HG03108 (cell line): ENCODE results near the gene KIF2C.
"Not testable (repeated sequence)": the region's sequence is repeated elsewhere in the genome, so short reads cannot be mapped to it uniquely, and the experiment has no call there.

Source experiments
- ATAC-seq: cut with Tn5 transposase; IDR thresholded peaks from one replicate; pipeline ENCODE4 v1.9.1; 2021; ENCODE audit warnings: moderate library complexity; ENCODE audit not compliant: unreplicated experiment

The KIF2C gene

DNA sequence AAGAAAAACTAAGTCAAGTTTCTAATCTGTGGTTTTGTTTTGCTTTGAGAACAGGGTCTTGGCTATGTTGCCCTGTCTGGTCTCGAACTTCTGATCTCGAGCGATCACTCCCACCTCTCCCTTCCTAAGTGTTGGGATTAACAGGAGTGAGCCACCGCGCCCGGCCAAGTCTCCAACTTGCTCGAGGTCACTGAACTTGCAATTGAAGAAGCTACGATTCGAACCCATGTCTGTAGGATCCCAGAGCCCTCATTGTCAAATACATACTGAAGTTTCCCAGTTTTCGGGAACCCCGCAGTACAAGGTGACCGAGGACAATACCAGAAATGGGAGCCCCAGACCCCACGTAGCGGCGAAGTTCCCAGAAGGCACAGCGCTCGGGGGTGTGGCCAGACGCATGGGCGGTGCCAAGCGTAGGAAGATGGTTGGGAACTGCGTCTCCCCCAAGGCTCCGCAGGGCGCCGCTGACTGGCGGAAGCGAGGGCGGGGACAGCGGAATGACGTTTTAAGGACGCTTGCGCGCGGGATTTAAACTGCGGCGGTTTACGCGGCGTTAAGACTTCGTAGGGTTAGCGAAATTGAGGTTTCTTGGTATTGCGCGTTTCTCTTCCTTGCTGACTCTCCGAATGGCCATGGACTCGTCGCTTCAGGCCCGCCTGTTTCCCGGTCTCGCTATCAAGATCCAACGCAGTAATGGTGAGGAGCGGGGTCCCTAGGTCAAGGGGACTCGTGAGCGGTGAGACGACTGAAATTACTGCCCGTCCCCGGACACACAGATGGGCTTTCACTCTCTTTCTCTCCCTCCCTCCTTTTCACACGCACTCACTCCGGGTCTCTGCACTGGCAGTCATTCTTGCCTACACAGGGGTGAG lies at the start of gene KIF2C:
Gene KIF2C, plus strand, starts transcription at position 531 of the 872 bp plus-strand sequence. Its CDS starts 96 bp downstream, at position 627.
- peak; percentile 98 for ATAC-seq

DNA sequence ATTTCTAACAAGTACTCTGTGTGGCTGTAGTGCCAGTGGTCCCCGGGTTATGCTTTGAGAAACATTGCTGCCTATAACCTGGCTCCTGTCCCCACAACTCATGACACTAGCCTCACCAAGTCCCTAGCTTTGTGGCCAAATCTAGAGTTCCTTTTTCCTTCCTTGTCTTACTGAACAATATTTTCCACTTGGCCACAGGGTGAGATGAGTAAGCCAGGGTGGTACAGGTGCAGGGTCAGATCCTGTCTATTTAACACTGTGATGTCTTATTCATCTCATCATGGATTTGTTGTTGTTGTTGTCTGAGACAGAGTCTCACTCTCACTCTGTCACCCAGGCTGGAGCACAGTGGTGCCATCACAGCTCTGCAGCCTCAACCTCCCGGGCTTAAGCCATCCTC lies 46.5 kb upstream of the KIF2C start:
- ATAC-seq = no peak

DNA sequence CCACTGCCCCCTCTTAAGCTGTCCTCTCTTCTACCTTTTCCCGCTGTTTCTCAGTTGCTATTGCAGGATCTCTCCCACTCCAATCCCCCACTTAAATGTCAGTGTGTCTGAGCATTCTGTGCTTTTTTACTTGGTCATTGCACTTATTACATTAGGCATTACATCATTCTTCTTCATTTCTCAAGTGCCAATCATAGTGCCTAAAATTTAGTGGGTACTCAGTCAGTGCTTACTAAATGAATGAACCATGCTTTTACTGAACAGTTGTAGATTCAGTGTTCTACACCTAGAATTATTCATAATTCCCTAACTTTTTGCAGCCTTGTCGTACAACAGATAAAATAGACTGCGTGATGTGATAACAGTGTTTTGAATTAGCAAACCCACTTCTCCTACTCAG lies 45.7 kb upstream of the KIF2C start:
- no peak for ATAC-seq

DNA sequence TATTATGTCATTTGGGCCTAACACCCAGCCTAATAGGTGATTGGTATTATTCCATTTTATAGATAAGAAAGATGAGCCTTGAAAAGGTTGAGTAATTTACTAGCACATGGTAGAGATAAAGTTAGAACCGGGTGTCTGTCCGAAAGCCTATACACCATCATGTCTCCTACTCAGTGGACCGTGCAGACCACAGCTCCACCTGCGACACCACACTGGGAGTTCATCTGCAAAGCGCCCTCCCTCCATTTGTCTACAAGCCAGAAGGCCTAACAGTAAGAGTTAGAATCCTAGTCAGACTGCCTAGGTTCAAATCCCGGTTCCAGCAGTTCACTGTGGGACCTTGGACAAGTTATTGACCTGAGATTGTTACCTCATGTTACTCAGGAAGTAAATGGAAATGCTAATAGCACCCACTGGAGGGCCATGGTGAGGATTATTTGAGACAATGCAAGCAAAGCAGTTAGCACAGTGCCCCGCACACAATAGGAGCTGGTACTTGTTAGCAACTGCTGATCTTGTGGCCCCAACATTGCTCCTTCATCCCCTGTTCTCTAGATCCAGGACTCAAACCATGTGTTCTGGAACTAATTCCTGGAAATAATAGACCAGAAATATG lies 44.7 kb upstream of the KIF2C start:
- ATAC-seq = peak; percentile 67

DNA sequence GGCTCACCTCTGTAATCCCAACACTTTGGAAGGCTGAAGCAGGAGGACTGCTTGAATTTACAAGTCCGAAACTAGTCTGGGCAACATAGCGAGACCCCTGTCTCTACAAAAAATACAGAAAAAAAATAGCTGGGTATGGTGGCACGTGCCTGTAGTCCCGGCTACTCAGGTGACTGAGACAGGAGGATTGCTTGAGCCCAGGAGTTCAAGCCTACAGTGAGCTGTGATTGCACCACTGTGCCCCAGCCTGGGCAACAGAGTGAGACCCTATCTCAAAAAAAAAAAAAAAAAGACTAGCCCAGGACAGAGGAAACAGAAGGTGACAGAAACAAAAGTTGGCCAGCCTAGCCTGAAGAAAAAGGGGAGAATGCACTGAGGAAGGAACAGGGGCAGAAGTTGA lies 44.0 kb upstream of the KIF2C start:
- ATAC-seq = no peak

DNA sequence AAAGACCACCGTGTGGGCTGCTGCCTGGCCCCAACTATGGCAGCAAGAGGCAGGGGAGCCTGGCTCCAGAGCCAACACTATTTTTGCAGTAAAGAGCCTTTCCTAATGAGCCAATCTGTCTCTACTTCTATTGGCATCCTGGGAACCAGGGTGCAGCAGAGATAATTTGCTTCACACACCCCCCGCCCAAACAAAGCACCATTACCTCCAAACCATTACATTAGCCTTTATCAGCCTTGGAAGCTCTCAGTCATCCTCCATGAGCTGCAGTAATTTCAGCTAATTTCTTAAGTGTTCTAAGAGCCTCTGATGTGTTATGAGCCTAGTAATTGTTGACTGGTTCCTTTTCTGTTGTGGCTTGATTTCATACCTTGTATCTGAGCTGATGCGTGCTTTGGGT lies 43.5 kb upstream of the KIF2C start:
- ATAC-seq = no peak

DNA sequence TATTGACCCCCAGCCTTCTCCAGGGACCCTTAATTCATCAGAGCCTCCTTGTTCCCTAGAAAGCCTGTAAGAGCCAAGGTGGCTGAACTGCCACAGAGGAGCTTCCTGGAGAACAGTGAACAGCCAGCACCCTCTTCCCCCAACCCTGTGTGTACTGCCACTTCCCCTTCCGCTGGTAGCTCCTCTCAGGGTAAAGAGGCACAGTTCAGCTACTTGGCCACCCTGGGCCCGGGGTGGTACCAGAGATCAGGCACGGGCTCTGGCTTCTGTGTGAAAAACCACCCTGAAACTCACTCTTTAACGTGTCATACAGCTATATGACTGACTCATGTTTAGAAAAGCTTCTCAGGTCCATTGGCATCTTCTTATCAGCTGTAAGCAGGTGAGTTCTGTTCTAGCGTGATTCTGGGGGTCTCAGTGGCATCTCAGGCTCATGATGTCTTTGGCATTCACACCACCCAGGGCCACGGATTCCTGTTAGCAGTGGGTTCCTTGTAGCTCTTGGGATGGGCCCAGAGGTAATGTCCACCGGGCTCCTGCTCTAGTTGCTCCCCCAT lies 42.8 kb upstream of the KIF2C start:
- ATAC-seq = peak; percentile 47

DNA sequence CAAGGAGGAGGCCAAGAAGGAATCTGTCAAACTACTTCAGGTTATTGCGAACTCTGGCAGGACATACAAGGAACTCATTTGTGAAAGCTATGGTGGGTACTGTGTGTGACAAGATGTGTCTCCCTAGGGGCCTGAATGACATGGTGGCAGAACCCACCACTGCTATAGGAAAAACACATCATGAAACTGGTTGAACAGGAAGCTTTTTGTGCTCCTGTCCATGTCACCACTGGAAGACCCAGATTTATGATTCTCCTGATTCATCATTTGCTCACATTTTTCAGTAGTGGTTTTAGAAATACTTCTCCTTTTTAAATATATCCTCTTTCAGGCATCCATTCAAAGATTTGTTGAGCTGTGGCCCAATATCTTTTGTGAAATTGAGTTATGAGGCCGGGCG lies 41.5 kb upstream of the KIF2C start:
- no peak for ATAC-seq

DNA sequence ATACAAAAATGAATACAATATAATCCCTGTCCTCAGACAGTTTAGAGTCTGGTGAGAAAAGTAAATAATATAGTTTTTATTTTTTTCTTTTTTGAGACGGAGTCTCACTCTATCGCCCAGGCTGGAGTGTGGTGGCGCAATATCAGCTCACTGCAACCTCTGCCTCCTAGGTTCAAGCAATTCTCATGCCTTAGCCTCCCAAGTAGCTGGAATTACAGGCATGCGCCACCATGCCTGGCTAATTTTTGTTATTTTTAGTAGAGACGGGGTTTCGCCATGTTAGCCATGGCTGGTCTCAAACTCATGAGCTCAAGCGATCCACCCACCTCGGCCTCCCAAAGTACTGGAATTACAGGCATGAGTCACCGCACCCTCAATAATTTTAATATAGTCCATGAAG lies 40.3 kb upstream of the KIF2C start:
- not testable (repeated sequence) for ATAC-seq

DNA sequence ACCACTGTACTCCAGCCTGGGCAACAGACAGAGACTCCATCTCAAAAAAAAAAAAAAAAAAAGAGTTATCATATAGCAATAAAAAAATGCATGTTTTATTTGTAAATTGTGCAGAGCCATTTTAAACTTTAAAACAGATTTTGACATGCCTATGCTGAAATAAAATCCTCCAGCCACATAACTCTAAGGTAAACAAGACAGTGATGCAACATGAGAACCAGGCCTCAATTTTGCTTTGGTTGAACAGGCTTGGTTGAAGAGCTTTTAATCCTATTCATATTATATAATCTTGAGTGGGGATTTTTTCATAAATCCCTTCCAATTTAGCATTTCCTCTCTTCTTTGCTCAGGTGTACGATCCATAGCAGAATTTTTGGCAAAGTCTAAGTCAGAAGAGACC lies 39.1 kb upstream of the KIF2C start:
- no peak for ATAC-seq

DNA sequence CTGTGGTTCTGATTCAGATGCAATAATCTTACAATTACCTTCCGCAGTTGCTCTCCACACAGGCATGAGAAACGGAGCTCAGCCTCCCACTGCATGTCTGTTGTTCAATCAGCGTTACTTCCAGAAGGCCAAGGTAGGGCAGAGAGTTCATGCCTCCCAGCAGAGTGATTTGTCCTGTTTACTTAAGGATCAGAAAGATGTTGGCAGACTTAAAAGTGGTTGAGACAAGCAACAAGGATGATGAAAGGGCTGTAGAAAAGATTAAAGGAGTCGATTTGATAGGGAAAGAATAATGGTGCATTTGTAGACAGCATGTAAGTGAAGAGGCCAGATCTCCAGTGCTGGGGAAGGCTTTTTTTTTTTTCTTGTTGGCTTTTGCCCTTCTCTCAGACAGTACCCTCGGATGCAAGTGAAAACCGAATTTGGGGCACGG lies 38.5 kb upstream of the KIF2C start:
- no peak for ATAC-seq

DNA sequence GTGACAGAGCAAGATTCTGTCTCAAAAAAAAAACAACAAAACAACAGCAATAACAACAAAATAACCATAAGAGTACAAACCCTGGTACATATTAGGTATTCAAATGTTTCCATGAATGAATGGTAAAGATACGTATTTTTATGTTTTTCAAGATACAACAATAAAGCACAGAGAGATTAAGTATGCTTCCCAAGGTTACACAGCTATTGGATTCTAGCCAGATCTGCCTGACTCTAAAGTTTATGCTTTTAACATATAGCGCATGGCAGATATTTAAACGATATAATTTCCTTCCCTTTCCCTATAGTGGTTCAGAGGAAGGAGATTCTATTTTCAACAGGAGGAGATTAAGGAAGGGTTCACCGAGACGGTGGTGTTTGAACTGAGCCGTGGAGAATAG lies 34.2 kb upstream of the KIF2C start:
- no peak for ATAC-seq

DNA sequence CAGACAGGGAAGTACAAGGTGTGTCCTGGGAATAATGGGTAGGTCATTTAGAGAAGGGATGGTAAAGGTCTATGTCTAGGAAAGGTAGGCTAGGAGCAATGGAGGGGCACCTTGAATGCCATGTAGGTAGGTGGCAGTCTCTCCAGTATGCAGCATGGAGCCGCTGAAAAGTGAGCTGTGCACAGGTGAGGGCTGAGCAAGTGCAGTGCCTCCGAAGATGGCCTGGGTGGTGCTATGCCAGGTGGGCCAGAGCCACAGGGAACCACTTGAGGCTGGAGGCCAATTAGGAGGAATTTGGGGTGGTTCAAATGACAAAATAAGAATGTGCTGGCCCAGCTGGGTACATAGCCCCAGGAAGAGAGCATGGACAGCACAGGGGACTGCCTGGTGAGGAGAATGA lies 33.7 kb upstream of the KIF2C start:
- ATAC-seq = no peak

DNA sequence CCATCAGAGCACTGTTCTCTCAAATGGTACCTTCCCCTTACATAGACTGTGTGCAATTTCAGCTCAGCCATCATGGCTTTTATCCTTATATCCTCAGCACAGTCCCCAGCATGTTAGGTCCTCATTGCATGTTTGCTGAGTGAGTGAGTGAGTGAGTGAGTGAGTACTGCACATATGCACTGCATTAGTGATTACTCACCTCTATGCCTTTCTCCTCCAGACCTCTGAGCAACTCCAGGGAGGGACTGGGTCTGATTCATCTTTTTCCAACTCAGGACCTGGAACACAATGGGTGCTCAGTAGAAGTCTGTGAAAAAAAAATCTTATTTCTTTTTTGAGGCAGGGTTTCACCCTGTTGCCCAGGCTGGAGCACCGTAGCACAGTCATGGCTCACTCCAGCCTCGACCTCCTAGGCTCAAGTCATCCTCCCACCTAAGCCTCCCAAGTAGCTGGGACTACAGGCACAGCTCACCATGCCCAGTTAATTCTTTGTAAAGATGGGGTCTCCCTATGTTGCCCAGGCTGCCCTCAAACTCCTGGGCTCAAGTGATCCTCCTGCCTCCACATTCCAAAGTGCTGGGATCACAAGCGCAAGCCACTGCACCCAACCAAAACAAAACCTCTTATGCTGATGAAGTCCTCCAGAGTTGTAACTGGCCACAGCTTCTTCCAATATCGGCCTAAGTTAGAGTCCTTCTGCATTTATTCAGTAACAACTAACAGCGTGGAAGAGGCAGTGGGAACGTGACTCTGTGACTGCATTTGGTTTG lies 32.3 kb upstream of the KIF2C start:
- no peak for ATAC-seq

DNA sequence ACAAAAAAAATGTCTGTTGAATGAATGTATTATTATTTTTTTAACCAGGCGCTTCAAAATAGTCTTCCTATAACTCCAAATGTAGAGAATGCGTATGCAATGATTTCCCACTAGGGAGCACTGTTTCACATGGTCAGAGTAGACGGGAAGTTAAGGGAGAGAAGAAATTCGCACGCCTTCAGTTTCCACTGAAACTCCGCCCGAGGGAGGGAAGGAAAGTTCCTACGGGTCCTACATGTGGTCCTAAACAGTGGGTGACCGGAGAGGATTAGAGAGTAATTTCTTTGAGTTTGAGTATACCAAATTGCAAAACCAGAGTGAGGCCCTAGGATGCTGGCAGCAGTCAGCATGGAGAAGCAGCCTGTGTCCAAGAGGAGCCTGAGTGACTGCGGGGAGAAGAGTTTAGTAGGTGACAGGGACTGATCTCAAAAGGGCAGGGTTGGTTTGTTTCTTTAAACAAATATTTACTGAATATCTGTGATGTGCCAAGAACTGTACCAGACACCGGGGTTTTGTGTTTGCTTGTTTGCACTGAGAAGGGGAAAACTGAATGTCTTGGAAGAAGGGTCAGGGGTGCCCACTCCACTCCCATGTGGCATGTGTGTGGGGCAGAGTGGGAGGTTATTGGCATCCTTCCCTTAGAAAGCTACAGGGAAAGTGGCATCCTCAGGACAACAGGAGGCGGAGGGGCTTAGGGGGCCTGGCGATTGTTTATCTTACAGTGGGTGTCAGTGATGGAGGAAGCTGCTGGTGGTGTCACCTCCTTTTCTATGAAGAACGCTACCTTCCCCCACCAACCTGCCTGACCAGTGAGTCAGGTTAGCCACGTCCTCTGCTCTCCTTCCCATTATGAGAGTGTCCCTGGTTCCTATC lies 31.4 kb upstream of the KIF2C start:
- no peak for ATAC-seq

DNA sequence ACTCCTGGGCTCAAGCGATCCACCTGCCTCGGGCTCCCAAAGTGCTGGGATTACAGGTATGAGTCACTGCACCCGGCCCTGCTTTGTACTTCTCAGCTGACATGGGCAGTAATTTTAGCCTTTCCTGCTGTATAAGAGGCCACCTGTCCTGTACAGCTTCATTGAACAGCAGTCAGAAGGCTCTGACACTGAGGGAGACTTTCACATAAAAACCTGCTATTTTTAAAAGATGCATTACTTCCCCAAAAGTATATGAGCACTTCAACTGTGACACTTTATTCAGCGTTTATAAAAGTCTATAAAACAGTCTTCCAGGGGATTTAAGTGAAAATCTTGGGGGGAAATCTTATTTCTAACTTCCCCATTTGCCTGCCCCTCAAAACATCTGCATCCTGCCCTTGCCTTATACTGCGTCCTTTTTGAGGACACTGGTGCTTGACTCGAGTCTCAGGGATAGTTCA lies 26.3 kb upstream of the KIF2C start:
- peak; percentile 55 for ATAC-seq

DNA sequence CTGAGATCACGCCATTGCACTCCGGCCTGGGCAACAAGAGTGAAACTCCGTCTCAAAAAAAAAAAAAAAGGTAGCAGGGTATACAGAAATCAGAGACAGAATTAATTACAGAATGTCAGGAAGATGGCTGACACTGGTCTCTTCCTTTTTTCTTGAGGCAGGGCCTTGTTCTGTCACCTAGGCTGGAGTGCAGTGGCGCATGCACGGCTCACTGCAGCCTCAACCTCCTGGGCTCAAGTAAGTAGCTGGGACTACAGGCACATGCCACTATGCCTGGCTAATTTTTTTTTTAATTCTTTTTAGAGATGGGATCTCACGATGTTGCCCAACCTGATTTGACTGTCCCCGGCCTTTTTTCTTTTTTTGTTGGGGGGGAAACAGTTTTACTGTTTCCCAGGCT lies 25.1 kb upstream of the KIF2C start:
- ATAC-seq = no peak

DNA sequence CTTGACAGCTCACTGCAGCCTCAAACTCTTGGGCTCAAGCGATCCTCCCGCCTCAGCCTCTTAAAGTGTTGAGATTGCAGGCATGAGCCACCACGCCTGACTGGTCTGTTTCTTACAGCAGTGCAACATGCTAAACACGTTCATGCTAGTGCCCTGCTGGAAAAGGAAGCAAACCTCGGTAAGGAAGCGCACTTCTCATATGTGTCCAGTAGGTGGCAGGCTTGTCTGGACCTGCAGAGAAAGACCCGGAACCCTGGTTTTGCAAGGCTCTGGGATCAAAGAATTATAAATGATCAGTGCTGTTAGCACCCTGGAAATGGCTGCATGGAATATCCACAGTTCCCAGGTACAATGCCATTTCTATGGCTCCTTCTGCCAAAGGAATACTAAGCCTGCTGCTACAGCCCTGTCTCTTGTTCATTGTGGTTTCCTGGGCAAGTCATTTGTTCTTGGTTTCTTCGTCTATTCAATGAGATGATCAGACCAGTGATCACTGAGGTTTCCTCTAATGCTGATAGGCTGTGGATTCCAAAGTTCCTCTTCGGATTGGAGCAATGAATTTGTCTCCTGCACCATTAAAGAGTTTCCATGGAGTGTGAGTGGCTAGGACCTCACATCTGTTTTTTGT lies 24.6 kb upstream of the KIF2C start:
- peak; percentile 48 for ATAC-seq

DNA sequence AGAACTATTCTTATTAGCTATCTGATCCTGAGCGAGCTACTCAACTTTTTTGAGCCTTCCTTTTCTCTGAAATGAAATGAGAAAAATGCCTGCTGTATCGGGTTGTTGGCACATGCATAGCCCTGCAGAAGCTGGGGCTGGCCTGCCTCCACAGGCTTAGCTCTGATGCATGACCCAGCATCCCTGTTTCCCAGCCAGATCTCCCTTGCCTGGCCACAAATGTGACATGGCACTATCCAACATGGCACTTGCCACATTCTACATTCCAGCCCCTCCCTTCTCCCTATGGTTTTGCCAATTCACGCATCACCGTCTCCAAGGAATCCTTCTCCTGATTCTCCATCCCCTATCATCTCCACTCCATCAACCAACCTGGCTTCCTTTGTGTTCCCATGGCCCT lies 22.5 kb upstream of the KIF2C start:
- ATAC-seq = no peak

DNA sequence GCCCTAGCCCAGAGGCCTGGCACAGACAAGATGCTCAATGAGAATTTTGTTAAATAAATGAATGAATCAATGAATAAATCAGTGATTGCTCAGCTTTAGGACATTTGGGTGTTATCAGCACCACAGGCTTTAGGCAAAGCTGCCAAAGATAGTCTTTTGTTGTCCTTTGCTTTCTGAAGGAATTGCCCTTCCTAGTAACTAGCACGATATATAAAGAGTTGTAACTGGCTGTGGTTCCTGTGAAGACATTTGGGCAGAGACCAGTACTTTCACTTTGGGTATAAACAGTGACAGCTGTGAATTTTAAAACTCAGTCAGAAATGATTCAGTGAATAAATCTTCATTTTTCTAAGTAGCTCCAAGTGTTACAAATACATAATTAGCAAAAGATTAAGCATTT lies 22.0 kb upstream of the KIF2C start:
- no peak for ATAC-seq
